Stimulated activated CD8-positive, alpha-beta memory T cell treated with anti-CD3 and anti-CD28 coated beads, Interleukin-4, amount 100 ng/mL, for 1 hour (primary cell): ENCODE results near the gene TMEM72.
A peak's percentile ranks its signal among the peaks of the same experiment; 100 is the strongest.

ENCODE experiments used
- DNase-seq, 2 donors: peaks; one replicate each; pipeline ENCODE4 v3.0.0-alpha.2; 2020; ENCODE audit warnings: low read depth in 2 of 2, low spot score in 1 of 2

Gene TMEM72

DNA sequence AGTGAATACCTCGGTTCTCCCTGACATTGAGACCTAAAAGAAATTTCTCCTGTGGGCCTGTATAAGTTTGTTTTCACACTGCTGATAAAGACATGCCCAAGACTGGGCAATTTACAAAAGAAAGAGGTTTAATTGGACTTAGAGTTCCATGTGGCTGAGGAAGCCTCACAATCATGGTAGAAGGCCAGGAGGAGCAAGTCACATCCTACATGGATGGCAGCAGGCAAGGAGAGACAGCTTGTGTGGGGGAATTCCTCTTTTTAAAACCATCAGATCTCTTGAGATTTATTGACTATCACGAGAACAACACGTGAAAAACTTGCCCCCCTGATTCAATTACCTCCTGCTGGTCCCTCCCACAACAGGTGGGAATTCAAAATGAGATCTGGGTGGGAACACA is 6.7 kb downstream of the TMEM72 start:
- no peak for DNase-seq

- no peak for DNase-seq
Observed at GRCh38 chr10:44920252-44920651, 9.1 kb downstream of the TMEM72 start.

DNA sequence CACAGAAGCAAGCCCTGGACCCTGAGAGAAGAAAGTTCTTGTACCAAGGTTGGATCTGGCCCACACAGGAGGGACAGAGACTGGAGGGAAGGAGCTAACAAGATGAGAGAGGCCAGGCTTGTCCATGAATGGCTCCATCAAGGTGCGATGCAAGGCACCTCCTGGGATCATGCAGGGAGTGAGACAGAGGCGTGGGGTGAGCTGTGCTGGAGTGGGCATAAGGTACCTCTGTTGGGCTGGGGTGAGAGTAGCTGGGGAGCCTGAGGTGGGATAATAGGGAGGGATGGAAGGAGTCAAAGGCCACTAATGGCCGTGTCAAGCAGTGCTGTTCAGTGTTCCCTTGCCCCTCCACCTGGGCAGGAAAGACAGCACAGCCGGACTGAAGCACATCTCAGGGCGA is 9.9 kb downstream of the TMEM72 start:
- no peak for DNase-seq

DNA sequence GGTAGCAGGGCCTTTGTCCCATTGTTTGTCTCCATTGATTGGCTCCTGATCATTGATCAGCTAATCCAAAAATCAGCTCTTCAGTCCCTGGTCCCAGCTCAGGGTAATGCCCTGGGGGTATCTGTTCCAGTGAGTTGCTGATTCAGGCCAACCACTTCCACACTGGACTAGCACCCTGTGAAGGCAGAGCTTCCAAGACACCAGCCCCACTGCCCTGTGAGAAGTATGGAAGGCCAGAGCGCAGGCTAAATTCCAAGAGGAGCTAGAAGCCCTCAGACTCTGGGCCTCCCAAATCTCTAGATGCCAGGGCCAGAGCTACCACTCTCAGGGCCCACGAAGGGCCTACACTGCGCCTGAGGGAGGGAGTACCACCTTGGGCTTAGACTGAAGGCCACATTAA is 10.4 kb downstream of the TMEM72 start:
- DNase-seq: no peak

DNA sequence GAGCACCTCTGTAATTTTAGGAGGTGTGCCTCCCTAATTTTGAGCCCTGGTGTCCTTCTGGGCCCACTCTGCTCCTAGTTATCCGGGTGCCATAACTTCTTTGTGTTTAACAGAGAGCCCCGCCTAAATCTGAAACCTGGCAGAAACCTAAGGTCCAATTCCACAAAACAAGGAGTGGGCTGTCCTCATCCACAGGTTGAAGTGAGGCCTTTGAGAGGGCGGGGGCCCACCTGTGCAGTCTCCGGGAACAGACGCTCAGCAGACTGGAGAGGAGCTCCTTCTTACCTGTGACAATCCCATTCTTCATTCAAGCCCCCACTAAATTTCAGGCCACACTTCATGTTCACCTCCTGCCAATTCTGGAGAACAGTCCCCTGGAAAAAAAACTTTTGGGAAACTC is 10.9 kb downstream of the TMEM72 start:
- no peak for DNase-seq

DNA sequence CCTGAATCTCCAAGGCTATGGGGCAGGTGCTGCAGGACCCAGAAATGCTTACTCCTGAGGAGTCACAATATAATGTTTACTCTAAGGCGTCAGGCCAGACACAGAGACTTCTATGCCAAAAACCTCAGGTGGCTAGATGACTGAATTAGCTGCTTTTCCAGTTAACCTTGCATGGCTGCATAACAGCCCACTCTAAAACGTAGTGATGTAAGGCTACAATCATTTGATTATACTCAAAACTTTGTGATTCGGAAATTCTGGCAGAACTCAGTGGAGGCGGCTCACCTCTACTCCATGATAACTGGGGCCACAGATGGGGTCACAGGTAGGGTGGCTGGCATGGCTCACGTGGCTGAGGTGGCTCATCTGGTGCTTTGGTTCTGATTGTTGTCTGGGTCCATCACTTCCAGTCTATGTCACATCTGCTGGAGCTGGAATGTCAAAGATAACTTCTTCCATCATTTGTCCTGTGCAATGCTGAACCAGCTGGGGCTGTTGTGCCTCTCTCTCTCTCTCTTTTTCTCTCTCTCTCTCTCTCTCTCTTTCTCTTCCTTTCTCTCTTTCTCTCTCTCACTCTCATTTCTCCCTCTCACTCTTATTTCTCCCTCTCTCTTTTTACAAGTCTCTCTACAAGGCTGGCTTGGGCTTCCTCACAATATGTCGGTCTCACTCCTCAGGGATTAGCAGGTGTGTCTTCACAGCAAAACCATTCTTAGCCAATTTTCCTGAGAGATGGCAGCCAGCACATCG is 11.8 kb downstream of the TMEM72 start:
- DNase-seq: no peak

GRCh38 chr10:44923611-44924010 is 12.5 kb downstream of the TMEM72 start:
- DNase-seq: no peak

DNA sequence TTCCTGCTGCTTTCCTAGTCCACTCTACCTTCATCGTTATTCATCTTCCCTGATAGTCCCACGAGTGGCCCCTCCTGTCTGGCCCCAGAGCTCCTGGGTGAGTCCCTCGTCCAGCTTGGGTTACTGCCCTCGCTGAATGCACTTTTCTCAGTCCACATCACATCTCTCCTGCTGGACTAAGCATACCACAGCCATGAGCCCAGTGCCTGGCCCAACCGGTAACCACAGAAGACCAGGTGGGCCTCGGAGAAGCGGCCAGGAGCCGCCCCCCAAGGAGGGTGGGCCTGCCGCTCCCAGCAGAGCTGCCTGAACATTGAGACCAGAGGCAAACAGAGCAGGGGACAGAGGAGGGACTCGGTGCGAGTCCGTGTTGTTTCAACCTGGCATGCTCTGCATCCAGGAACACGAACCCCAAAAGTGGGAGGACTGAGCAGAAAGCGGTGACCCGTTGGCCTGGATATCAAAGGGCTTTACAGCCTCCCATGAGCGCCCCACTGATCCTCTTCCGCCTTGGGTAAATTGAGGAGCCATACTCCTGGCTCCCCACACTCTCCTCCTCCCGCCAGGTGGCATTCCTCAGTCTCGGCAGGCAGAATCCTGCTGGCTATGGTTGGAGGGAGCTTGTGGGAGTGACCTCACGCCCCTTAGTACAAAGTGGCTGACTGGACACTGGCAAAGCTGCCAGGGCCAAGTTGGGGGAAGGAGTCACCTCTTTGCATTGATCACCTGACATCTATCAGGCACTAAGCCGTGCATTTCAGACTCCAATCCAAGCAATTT is 13.3 kb downstream of the TMEM72 start:
- no peak for DNase-seq

DNA sequence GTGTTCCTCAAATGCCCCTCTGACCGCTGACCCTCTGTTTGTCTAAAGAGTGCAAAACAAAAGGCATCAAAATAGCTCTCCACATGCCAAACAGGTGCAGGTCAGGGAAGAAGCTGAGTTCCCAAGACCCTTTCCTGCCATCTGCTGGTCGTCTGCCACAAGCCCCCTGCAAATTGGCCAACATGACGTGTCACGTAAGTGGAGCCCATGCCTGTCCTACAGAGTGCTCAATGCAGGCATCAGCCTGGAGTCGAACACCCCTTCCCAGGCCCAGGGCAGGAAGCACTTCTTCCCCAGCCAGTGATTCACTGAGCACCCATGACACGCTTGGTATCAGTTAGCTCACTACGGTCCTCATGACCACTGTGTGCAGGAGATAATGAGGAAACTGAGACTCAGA is 14.1 kb downstream of the TMEM72 start:
- no peak for DNase-seq

DNA sequence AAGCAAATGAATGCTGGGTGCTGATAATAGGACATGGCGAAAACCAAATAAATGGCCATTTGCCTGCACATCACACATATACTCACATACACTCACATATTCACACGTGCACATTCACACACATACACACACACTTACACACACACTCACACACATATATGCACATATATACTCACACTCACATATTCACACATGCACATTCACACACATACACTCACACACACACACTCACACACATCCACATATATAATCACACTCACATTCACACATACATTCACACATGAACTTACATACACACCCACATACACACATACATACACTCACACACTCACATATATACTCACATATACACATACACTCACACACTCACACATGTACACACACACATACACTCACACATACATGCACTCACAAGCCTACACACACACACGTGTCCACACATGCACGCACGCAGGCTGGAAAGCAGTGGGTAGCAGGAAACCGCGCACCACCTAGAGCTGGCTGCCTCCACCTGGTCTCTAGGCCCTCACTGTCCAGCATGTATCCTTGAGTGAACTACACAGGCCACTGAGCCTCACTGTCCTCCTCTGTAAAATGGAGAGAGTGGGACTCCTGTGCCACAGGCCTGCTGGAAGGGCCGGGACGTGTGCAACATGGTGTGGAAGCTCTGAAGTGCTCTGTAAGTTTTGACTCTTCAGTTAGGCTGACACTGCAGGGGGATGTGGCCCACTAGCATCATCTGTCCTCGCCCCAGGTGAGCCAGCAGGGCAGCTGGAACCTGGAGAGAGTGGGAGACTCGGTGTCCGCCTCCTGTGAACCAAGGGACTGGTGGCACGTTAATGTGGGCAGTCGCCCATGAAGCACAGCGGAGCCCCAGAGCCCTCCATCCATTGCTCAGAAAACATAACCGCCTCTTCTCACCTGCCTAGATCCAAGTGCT is 14.9 kb downstream of the TMEM72 start:
- DNase-seq: no peak

- DNase-seq: no peak
Observed at GRCh38 chr10:44926751-44927351, 15.7 kb downstream of the TMEM72 start.

GRCh38 chr10:44927352-44927751 is 16.2 kb downstream of the TMEM72 start:
- no peak for DNase-seq

GRCh38 chr10:44928462-44928861 is 17.3 kb downstream of the TMEM72 start:
- no peak for DNase-seq

GRCh38 chr10:44929356-44930255 is 18.5 kb downstream of the TMEM72 start:
- no peak for DNase-seq

DNA sequence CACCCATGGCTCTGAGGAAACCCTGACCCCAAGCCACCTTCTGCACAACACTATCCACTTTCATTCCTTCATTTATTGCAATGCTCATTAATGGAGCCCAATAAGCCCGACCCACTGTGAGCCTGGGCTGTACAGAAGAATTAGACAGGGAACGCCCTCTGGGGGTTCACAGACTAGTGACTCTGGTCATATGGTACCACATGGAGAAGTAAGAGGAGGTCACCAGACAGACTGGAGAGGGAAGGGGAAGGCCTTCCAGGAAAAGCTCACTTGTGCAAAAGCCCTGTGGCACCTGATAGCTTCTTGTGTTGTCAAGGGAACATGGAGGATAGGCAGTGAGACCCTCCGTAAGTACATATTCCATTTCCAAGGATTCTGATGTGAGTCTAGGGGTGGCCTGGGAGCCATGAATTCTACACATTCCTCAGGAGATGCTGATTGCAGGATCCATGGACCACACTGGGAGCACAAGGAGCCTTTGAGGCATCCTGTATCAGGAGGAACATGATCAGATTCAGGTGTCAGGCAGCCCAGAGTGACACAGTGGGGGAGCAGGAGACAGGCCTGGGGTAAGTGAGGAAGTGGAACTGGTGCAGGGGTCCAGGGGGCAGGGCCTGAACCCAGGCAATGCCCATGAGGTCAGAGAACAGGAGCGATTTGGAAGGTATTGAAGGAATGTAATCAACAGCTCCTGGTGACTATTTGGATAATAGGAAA is 19.9 kb downstream of the TMEM72 start:
- no peak for DNase-seq

DNA sequence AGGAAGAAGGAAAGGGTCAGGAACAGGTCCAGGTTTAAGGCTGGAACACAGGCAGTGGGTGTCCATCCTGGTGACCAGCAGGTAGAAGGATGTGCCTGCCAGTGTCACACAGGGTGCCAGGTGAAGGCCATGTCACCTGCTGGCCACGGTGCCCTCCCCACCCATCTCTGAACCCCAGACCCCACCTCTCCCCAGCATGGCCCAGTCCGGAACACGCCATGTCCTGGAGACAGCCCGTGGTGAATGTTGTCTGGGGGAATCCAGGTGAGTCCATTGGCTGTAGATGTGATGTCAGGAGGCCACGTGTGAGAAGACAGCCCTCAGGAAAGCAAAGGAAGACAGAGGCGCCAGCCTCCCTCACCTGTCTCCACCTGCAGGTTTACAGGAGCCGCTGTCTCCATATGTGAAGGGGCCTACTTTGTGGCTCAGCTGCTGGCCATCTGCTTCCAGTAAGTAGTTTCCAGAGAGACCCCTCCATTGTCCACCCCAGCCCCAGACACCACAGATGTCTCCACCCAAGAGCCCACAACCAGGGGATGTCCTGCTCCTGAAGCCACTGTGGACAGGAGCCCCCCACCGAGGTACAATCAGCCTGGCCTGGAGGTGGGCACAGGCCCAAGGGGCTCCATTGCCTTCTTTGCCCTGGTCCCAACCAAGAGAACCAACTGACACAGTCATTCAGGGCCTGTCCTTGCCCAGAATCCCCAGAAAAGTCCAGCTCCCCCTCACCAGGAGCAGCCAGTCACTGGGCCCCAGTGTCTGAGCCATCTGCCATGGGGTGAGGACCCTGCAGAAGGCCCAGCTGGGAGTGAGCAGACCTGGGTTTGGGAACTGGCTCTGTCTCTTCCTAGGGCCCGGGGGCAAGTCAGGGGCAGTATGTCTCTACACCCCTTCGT is 20.7 kb downstream of the TMEM72 start:
- no peak for DNase-seq

DNA sequence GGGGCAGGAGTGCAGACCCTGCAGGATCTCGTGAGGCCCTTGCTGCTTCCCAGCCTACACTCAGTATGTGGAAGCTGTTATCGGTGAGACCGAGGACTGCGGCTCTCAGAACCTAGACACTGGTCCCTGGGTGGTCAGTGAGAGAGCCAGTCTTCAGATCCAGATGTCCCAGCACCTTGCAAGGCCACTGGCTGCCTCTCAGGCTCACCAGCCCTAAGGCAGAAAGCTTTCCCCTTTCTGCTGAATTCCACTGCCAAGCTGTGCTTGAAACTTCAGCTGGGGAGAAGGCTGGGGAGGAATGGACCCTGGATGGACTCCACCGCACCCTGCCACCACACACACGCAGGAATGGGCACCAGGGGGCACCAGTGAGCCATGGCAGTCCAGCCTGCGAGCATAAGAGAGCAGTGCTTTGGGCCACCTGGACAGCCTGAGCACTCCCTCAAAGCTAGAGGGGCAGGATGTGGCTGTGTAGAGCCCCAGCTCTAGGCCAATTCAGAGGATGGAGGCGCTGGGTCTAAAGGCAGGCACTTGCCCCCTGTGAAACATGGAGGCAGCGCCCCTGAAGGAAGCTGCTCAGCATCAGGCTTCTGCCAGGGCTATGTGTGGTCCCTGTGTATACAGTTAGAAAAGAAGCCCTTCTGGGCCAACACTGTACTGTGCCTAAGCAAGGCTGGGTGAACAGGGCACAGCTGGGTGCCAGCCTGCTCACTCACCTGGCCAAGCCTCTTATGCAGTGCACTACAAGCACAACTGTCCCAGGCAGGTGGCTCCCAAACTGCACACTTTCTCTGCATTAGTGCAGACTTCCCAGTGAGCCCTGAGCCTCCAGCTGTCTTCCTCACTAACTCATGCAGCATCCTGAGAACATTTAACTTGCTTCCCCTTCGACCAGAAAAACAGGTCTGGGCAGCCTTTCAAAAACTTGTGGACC is 21.6 kb downstream of the TMEM72 start:
- peak; percentile 63 to 78 for DNase-seq
